Amniotic epithelial cell (primary cell): Measurements from ENCODE around the gene FLRT1.
"Not testable (repeated sequence)": the region's sequence is repeated elsewhere in the genome, so short reads cannot be mapped to it uniquely, and the experiment has no call there.

Source experiments
- DNase-seq: peaks from one replicate; pipeline ENCODE4 v3.0.0-alpha.2; 2010; ENCODE audit warnings: low read depth

FLRT1 gene

DNA sequence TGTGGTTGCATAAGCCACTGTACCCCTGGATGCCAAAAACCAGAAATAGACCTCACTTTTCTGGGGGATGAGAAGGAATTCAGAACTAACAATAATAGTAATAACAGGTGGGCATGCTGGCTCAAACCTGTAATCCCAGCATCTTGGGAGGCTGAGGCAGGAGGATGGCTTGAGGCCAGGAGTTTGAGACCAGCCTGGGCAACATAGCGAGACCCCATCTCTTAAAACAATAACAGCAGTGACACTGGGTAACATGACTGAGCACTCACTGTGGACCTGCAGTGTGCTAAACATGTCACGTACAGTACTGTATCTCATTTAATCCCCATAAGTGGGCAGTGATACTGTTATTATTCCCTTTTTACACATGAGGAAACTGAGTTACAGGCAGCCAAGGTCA lies 10.0 kb downstream of the FLRT1 start:
- no peak for DNase-seq

DNA sequence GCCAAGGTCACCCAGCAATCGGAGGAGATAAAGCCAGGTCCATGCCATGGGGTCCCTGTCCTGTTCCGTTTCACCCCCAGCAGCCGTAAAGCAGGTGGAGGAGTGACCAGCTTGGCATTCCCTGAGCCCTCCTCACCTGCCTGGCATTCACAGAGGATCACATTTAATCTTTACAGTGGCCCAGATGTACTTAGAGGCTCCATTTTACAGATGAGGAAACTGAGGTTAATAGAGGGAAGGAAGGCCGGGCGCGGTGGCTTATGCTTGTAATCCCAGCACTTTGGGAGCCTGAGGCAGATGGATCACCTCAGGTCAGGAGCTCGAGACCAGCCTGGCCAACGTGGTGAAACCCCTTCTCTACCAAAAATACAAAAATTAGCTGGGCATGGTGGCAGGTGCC lies 11.6 kb downstream of the FLRT1 start:
- not testable (repeated sequence) for DNase-seq

DNA sequence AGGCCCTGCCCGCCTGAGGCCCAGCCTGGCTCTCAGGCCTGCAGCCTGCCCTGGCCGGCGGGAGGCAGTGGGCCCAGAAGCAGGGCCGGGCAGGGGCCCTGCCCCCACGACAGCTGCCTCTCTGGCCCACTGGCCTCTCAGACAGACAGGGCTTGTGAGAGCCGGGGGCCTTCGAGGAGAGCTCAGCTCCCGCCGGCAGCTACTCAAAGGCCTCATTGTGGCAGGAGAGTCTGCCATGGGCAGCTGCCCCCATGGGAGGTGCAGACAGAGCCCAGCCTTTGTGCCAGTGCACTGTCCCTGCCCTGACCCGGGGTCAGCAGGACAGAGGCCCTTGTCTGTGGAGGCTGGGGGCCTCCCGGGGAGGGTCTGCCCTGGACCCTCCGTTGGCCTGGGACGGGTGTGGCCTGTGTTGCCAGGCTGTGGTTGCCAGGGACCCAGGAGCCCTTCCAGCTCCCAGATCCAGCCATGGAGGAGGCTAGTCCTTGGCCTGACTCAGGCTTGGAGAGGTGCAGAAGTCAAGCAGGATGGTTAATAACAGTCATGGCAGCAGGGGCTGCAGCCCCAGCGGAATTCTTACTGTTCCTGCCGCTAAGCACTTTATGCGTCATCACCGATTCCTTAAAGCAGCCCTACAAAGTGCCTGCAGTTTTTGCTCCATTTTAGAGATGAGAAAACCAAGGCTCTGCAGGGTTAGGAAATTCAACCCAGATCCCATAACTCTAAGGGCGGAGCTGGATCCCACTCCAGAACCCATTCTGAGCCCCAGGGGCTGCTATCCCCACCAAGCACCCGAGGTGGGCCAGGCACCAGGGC lies 12.5 kb downstream of the FLRT1 start:
- no peak for DNase-seq

DNA sequence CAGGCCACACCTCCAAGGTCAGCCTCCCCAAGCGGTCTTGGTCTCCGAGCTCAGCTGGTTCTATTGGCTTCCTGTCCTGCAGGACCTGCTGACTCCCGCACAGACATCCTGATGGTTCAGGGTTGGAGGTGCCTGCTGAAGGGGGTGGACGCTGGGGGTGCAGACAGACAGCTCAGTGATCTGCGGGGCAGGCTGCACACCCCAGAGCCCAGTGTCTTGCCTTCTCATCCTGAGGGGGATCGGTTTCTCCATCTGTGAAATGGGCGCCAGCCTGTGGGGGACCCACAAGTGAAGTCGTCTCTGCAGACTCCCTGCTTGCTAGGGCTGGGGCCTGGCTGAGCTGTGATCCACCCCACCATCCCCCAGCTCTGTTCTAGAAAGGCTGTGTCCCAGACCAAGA lies 13.8 kb downstream of the FLRT1 start:
- no peak for DNase-seq

DNA sequence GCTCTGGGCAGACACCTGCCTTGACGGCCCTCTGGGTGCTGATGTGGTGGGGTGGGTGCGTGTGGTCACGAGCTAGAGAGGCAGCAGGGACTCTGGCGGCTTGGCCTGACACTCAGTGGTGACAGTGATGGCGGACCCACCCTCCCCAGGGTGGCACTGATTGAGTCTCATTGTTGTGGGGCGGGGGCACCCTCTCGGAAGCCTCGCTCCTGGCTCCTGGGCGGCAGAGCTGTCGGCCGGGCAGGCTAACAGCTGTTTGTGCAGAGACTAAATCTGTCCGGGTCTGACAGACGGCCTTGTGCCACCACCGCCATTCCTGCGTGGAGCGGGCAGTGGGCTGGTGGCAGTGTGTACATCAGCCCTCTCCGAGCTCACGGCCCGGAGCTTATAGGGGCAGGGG lies 15.6 kb downstream of the FLRT1 start:
- no peak for DNase-seq

DNA sequence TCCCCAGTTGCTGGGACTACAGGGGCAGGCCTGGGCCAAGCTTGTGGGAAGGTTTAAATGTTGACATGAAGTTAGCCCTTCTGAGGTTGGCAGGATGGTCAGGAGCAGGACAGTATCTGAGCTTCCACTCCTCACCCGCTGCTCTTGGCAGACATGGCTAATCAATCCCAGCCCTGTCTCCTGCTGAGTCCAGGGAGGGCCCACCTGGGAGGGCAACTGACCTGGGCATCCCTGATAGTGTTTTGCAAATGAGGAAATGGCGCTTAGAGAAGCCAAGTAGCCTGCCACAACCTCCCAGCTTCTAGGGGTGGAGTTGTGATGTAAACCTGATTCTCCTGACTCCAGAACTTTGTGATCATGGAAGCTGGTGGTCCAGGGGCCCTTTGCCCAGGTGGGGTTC lies 16.7 kb downstream of the FLRT1 start:
- DNase-seq = no peak

DNA sequence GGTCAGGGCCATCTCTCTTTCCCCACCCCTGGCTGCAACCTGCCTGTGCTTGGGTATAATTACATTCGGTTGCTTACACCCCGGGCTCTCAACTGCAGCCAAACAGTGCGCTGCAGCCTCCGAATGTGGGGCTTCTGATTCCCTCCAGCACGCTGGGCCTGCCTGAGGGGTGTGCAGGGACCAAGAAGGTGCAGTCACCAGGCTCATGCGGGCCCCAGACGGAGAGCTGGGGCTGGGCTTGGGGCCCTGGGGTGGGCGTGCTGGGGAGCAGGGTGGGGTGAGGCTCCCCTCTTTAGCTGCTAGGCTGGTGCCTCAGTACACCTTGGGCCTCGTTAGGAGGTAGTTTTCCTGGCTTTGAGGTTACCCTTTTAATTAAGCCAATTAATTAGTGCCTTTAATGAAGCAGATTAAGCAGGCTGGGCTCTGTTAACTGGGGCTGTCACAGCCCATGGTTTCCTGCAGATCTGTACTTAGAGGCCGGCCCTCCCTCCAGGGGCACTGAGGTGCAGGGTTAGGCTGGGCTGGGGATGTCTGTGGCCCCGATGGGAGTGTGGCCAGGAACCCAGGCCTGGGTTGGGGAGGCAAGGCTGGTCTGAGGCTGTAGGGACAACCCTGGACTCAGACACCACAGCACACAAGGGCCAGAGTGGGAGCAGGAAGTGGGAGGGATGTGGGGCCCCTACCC lies 17.3 kb downstream of the FLRT1 start:
- DNase-seq = no peak

DNA sequence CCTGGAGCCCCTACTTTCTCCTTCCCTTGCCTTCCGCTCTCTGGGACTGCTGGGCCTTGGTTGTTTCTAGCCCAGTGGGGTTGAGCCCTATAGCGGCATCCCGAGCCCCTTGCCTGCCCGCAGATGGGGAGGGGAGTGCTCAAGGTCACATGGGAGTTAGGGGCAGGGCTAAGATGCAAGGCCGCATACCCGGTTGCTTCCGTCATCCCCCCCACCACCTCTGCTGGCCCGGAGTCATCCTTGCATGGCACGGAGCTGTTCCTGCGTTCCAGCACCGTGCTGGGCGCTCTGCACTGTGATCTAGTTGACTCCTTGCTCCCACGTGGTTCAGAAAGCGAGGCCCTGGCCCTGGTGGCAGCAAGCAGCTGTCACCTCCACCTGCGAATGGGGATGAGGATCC lies 18.0 kb downstream of the FLRT1 start:
- peak; percentile 56 for DNase-seq

DNA sequence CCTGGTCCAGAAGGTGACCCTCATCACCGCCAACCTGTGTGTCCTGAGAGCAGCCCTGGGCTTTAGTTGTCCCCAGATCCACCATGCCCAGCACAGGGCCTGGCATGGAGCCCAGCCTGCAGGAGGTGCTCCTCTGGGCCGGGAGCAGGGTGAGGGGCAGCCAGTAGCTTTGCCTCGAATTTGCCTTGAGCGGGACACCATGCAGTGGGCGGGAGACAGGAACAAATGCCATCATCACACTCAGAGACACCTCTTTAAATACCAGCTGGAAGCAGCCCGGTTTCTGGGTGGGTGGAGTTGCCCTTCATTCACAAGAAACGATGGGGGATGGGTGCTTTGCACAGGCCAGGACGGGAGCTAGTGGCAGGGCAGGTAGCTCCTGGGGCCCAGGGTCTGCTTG lies 19.3 kb downstream of the FLRT1 start:
- no peak for DNase-seq

DNA sequence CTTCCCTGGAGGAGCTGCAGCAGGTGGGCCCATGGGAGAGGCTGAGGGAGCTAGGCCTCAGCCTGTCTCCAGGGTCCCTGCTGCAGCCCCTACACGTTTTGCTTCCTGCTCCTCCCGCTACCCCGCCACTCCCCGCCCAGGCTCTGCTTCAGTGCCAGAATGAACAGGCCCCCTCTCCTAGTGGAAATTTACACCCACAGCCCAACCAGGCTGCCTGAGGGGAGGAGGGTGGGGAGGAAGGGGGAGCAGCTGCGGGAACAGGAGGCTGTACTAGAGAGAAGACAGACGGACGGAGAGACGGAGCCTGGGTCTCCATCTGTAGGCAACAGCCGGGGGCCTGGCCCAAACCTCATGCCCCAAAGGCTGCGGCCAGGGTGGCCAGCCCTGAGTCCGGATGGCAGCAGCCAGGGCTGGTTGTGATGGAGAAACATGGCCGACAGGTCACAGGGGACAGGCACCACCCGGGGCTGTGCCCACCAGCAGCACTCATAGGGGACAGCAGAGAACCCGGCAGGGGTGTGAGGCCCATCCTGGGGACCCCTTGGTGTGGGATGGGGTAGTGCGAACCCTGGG lies 20.6 kb downstream of the FLRT1 start:
- no peak for DNase-seq

DNA sequence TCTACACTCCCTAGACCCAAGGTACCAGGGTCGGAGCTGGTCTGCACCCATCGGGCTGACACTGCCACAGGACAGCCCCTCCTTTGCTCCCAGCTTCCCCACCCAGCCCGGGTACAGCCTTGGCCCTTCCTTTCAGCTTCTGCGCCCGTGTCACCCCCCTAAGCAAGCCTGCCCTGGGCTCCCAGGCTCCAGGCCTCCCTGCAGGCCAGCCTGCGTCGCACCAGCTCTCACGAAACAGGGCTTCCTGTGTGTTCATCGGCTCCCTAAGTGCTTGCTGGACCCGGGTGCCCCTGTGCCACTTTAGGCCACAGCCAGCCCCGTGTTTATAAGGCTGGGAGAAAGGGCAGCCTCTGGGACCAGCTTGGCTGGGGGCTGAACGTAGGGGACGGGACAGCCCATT lies 21.1 kb downstream of the FLRT1 start:
- no peak for DNase-seq

DNA sequence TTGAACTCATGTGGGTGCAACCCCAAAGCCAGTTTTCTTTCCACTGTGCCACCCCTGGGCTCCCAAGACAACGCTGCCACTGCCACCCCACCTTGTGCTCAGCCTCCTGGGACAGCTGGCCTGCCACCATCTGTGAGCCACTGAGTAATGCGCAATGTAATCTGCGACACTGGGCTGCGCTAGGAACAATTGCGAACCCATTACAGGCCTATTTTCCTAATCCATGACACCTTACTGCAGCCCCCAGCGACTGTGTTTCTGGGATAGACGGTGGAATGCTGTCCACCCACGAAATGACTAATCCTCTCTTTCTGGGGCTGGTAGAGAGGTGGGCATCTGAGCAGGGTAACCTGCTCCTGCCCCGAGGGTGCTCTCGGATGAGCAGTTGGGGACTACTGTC lies 22.2 kb downstream of the FLRT1 start:
- no peak for DNase-seq

DNA sequence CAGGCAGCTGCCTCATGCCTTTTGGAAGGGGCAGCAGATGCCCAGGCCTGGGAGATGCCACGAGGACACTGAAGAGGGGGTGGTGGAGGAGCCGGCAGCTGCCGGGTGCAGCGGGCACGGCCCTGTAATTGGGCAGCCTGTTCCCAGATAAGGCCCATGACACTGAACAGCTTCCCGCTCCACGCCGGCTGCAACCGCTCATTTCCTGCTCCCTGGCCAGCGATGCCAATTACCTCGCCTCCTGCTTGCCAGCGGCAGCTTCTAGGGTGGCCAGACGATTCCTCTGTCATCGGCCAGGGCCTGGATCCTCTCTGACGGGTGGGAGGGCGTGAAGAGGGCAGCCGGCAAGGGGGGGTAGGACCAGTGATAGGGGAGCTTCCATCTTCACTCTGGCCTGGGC lies 22.8 kb downstream of the FLRT1 start:
- DNase-seq = no peak

DNA sequence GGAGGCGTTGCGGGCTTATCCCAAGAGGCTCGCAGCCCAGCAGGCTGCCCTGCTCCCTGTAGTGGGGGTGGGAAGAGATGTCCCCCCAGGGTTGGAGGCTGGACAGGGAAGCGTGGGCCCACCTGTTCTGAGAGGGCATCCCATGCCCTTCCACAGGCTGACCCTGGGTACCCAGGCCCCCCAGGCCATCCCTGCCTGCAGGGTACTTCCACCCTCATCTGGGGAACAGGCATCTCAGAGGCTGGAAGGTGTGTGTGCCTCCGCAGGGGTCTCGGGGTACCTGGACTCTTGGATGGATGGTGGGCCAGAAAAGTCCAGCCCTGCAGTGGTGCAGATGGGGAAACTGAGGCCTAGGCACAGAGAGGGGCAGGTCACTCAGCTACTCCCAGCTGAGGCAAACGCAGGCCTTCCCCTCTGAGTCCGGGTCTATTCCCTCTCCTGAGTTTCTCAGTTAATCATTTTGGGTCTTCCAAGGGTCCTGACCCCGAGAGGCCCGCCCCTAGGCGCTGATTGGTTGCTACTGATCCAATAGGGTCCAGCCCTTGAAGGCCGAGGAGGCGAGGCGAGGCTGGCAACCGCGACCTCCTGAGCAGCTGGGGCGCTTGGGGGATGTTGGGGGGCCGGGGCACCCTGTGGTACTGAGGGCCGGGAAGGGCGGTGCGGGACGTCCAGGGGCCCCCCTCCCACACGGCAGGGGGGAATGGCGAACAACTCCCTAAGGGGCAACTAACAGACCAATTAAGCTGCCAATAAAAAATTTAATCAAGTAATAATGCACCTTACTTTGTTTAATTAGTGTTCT lies 23.8 kb downstream of the FLRT1 start:
- DNase-seq = no peak

DNA sequence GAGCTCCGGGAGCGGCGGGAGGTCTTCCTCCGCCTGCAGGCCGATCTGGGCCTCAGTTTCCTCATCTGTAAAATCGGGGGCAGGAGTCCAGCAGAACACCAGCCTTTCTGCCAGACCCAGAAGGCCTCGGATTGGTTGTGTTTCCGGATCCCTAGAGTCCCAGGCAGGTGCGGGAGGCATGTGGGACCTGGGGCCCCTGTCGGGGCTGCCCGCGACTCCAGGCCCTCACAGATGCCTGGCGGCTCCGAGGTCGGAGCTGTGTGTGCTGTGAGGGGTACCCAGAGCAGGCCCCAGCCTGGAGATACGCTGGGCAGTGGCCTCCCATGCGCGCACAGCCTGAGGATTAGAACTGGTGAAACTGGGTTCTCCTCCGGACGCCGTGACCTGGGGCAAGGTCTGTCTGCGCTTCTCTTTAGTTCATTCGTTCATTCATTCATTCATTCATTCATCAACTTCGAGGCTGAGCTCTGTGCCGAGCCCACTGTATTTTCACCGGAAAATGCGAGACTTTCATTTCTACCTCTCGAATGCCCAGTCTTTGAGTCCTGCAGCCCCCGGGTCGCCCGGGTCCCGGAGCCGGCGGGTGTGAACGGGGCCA lies 24.6 kb downstream of the FLRT1 start:
- DNase-seq = no peak

DNA sequence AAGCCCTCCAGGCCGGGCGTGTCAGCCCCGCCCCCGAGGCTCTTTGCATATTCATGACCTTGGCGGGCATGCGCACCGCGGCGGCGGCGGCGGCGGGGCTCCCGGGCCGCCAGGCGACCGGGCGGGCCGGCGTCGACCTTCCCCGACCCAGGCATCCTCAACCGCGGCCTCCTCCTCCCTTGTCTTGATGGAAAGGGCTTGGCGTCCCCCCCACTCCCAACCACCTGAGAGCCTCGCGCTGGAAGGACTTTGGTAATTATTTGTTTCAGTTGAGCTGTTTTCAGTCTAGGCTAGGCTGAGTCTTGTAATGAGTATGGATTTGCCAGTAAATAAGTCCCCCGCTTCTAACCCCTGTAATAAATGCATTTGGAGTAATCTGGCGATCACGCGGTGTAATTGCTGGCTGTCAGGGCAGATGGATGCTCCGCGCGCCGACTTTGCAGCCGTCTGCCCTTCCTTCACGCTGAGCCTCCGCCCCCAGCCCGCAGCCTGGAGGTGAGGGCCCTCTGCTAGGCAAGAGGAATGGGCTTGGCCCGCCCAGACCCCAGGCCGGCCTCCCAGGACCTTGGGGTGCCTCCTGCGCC lies 25.2 kb downstream of the FLRT1 start:
- DNase-seq = no peak

DNA sequence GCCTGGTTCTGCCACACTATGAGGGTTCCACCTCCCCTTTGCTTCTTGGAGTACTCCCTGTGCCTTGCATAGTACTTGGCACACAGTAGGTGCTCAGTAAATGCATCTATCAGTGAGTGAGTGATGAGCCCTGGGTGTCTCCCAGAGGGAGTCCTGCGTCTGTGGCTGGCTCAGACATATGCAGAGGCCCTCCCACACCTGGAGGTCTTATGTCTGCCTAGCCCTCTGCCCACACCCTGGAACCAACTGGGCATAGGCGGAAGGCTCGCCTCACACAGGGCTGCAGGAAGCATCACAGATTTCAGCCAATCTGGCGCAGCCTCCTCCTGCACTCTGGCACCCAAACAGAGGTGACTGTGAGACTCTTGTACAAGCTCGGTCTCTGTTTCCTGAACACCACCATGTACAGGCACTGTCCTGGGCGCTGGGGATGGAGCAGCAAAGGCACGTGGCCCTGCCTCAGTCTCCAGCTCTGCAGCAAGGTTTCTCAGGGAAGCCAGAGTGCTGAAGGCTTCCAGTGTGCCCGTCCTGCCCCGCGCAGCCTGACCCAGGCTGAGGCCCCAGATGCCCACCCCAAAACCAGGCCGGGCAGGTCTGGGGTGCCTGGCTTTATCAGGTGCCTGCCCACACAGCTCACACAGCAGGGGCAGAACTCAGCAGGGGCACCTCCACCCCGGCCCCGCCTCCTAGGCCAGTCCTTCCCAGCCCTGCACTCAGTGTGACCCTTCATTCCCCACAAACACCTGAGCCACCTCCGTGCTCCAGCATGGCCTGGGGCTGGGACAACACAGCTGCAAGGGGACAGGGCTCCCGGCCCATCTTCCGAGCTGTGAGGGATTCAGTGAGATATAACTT lies 26.7 kb downstream of the FLRT1 start:
- DNase-seq = no peak

DNA sequence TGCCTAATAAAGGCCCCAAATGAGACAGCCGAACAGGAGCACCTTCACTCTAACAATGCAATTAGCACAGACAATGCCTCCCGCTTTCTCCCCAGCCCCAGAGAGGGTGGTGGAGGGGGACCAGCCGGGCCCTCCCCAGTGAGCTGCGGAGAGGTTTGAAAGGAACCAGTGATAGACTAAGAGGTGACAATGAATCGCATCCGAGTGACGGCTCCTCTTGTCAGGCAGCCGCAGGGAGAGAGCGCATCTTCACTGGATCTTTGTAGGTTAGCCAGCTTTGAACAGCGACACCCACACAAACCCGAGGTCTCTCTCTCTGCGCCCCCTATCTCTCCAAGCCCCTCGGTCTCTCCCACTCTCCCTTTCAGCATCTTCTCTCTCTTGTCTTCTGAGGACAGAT lies 28.0 kb downstream of the FLRT1 start:
- no peak for DNase-seq

DNA sequence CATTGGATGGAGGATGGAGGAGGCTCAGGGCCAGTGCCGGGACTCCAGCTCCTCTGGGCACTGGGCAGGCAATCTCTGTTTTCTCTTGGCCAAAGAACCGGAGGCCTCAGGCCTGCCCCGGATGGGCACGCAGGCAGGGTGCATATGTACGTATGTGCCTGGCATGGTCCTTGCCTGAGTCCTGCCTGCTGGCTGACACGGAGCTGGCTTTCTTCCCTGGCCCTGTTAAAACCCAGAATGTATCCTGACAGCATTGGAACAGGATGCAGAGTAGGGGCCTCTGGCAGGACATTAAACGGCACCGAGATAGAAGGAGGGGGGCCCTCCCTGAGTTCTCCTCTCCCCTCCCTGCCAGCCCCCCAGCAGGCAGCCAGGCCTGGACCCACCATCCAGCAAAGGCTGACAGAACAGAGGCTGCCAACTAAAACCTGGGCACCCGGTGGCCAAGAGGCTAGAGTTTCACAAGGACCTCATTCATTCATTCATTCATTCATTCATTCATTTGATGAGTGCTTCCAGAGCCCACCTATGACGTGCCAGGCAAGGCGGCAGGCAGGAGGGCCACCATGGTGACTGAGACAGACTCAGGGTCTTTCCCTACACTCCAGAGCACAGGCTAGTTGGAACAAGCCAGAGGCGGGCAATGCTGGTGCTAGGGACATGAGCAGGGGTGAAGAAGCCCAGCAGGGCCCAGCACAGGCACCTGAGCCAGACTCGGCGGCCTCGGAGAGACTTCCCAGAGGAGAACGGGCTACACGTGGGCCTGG lies 28.8 kb downstream of the FLRT1 start:
- DNase-seq = no peak

DNA sequence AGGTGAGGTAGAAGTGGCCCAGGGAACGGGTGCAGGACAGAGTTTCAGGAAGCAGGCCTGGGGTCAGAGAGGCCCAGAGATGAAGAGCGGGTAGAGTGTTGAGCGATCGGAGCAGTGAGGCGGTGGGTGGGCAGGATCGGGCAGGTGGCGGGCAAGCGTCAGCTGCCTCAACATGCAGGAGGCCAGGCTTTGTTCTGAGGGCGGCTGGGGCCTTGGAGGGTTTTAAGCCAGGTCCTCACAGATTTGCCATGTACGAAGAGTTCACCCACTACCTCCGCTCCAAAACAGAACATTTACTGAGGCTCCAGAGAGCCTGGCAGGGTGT lies 29.4 kb downstream of the FLRT1 start:
- no peak for DNase-seq
